NCI-H82 treated with DMSO at 0.1 percent for 48 hours (cell line): Measurements from ENCODE around the gene NFATC2.
"Not testable (repeated sequence)": the region's sequence is repeated elsewhere in the genome, so short reads cannot be mapped to it uniquely, and the experiment has no call there.

Source experiments
- DNase-seq: peaks from one replicate; lab custom pipeline; 2025; ENCODE audit not compliant: unreplicated experiment; lab: John Stamatoyannopoulos, UW

The NFATC2 gene

GRCh38 chr20:51363813-51364212 is 178.7 kb downstream of the NFATC2 start:
- DNase-seq = no peak

- DNase-seq = no peak
Measured at GRCh38 chr20:51363378-51363777, 179.1 kb downstream of the NFATC2 start.

- no peak for DNase-seq
Measured at GRCh38 chr20:51362254-51362653, 180.3 kb downstream of the NFATC2 start.

GRCh38 chr20:51361258-51361657 is 181.3 kb downstream of the NFATC2 start:
- peak; percentile 11 for DNase-seq

GRCh38 chr20:51360451-51361201 is 181.9 kb downstream of the NFATC2 start:
- DNase-seq = no peak

GRCh38 chr20:51359947-51360346 is 182.6 kb downstream of the NFATC2 start:
- no peak for DNase-seq

- DNase-seq = no peak
Measured at GRCh38 chr20:51359401-51359800, 183.1 kb downstream of the NFATC2 start.

- no peak for DNase-seq
Measured at GRCh38 chr20:51358032-51358724, 184.3 kb downstream of the NFATC2 start.

- DNase-seq = no peak
Measured at GRCh38 chr20:51357543-51357942, 185.0 kb downstream of the NFATC2 start.

- no peak for DNase-seq
Measured at GRCh38 chr20:51356871-51357270, 185.6 kb downstream of the NFATC2 start.

- peak; percentile 10 for DNase-seq
Measured at GRCh38 chr20:51354769-51355319, 187.7 kb downstream of the NFATC2 start.

- DNase-seq = no peak
Measured at GRCh38 chr20:51354191-51354768, 188.2 kb downstream of the NFATC2 start.

GRCh38 chr20:51353491-51353890 is 189.0 kb downstream of the NFATC2 start:
- no peak for DNase-seq

- DNase-seq = no peak
Measured at GRCh38 chr20:51352791-51353190, 189.7 kb downstream of the NFATC2 start.

GRCh38 chr20:51350941-51351631 is 191.4 kb downstream of the NFATC2 start:
- DNase-seq = no peak

GRCh38 chr20:51348876-51349275 is 193.6 kb downstream of the NFATC2 start:
- no peak for DNase-seq

- no peak for DNase-seq
Measured at GRCh38 chr20:51347831-51348230, 194.7 kb downstream of the NFATC2 start.

GRCh38 chr20:51346686-51347485 is 195.6 kb downstream of the NFATC2 start:
- no peak for DNase-seq

GRCh38 chr20:51345601-51346101 is 196.9 kb downstream of the NFATC2 start:
- no peak for DNase-seq

- not testable (repeated sequence) for DNase-seq
Measured at GRCh38 chr20:51343802-51344201, 198.7 kb downstream of the NFATC2 start.
